OCI-LY1 (cell line): Measurements from ENCODE around the gene PHF19.

ENCODE experiments used
- EZH2 ChIP-seq: fragments of 200-600 bp; sonication (generic), shearing (Covaris generic); IDR thresholded peaks from 2 replicates; pipeline ENCODE4 v1.8.0; 2017; ENCODE audit warnings: borderline replicate concordance, mixed run types, mild to moderate bottlenecking, antibody characterized with exemption, low read length, moderate library complexity, mixed read lengths
- TF ChIP-seq, protein P1 (sequence below): fragments of 200-600 bp; sonication (generic), shearing (Covaris generic); IDR thresholded peaks from 2 replicates; pipeline ENCODE4 v1.5.1; 2017; ENCODE audit warnings: mild to moderate bottlenecking, antibody characterized with exemption, low read length, moderate library complexity, mixed read lengths

DNA sequence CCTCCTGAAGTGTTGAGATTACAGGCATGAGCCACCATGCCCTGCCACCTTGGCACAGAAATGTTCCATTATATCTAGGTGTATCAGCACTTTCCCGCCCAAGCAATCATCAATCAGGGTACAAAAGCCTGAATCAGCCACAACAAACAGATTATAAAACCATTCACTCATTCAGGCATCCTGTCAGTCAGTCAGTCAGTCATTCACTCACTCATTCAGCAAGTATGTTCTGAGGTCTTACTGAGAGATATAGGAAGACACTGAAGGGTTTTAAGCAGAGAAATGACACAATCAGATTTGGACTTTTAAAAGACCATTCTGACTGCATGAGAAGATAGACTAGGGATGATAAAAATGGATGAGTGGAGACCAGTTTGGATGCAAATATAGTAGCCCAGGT, 47.3 kb downstream of the PHF19 start:
- TF ChIP-seq, protein P1, sequence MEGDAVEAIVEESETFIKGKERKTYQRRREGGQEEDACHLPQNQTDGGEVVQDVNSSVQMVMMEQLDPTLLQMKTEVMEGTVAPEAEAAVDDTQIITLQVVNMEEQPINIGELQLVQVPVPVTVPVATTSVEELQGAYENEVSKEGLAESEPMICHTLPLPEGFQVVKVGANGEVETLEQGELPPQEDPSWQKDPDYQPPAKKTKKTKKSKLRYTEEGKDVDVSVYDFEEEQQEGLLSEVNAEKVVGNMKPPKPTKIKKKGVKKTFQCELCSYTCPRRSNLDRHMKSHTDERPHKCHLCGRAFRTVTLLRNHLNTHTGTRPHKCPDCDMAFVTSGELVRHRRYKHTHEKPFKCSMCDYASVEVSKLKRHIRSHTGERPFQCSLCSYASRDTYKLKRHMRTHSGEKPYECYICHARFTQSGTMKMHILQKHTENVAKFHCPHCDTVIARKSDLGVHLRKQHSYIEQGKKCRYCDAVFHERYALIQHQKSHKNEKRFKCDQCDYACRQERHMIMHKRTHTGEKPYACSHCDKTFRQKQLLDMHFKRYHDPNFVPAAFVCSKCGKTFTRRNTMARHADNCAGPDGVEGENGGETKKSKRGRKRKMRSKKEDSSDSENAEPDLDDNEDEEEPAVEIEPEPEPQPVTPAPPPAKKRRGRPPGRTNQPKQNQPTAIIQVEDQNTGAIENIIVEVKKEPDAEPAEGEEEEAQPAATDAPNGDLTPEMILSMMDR = no peak
- no peak for TF ChIP-seq EZH2
